Upper lobe of left lung (tissue), 4 donors: ENCODE measurements around the gene FAM168B.

Experiments used
- CTCF ChIP-seq, 6 experiments: fragments of 450-650 bp in 4 of 6; fragments of 200-600 bp in 2 of 6; sonication (generic) in 2 of 6; IDR thresholded peaks; one replicate each; pipeline ENCODE4 v1.5.1; 2016 to 2019; ENCODE audit warnings: antibody characterized with exemption in 6 of 6
- POLR2A ChIP-seq, 4 donors: fragments of 450-650 bp; IDR thresholded peaks; one replicate each; pipeline ENCODE4 v1.5.1; 2016 to 2017; ENCODE audit warnings: antibody characterized with exemption in 4 of 4, mild to moderate bottlenecking in 2 of 4

GRCh38 chr2:131052741-131053263, 40.5 kb downstream of the FAM168B start:
- TF ChIP-seq CTCF (IDR thresholded peaks at IDR 0.05) (no peak), POLR2A (IDR thresholded peaks at IDR 0.05) (no peak)
